ENCODE data around the gene SMYD3. TPM values are rescaled to one million over a fixed set of nuclear protein-coding genes. Genes with fewer than 3 reads are reported as not detected.

The SMYD3 gene
- total RNA-seq, 4 donors from 2014 or later, result 15.6 to 21.1 (median 18.4) TPM

DNA sequence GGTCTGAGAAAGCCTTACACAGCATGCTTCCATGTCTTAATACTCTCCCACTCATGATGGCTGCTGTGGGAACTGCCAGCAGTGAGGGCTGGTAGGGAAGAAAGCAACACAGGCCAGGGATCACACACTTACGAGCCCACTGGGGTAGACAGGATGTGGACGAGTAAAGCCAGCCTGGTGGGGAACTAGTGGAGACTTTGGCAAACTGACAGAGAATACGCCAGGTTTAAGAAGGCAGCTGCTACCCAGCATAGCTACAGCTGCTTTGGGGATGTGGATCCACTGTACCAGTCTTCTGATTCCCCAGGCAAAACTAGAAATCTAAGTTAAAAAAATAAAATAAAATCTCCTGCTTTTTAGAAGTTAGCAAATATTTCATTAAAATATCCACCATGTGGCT, 664.0 kb downstream of the SMYD3 start:
- TF ChIP-seq, protein P1, sequence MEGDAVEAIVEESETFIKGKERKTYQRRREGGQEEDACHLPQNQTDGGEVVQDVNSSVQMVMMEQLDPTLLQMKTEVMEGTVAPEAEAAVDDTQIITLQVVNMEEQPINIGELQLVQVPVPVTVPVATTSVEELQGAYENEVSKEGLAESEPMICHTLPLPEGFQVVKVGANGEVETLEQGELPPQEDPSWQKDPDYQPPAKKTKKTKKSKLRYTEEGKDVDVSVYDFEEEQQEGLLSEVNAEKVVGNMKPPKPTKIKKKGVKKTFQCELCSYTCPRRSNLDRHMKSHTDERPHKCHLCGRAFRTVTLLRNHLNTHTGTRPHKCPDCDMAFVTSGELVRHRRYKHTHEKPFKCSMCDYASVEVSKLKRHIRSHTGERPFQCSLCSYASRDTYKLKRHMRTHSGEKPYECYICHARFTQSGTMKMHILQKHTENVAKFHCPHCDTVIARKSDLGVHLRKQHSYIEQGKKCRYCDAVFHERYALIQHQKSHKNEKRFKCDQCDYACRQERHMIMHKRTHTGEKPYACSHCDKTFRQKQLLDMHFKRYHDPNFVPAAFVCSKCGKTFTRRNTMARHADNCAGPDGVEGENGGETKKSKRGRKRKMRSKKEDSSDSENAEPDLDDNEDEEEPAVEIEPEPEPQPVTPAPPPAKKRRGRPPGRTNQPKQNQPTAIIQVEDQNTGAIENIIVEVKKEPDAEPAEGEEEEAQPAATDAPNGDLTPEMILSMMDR (IDR thresholded peaks at IDR 0.05; ENCODE audit: low read depth), result no peak

DNA sequence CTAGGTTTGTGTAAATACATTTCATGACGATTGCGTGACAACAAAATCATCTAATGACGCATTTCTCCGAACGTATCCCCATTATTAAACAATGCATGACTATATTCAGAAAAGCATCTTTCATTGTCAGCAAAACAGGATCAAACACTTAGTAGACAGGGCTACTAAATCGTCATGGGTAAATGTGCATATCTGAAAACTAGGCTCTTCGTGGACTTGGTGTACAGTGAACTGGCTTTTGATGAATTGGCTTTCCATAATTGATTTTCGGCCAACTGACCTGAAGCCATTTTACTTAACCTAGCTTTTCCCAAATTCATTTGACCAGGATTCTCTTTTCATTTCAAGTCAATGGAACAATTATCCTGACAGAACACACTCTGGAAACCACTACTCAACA, 665.0 kb downstream of the SMYD3 start:
- TF ChIP-seq, protein P1 (IDR thresholded peaks at IDR 0.05; ENCODE audit: low read depth), result no peak

DNA sequence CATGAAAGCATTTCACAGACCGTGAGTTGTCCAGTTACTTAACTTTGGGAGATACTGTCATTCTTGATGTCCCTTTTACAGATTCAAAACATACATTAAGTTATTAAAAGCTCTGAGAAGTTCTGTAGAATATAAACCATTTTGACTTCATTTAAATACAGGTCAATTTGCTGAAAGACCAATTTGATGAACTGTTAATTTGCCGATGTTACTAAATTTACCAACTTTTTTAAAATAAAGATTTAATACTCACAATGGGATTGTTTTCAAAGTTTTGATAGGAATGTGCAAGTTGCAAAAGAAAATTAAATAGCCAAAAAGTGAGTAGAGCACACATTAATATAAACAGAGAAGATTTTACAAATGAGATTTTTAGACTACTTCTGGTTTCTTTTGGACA, 666.1 kb downstream of the SMYD3 start:
- TF ChIP-seq, protein P1 (IDR thresholded peaks at IDR 0.05; ENCODE audit: low read depth), result no peak

DNA sequence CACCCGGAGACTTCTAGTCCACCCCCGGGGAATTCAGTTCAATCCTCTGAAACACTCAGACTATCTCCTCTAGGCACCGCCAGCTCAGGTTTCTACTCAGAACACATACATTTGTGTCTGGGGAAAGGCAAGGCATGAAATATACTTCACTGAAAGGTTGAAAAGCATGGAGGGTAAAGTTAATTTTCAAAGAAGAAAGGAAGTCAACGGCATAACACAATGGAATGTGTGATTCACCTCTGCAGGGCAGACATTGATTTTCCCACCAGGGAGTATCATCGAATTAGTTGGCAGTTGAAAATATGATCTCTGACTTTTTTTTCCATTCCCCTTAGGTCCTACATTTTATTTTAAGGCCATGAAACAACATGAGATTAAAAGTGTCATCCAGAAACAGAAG, 669.4 kb downstream of the SMYD3 start:
- TF ChIP-seq, protein P1 (IDR thresholded peaks at IDR 0.05; ENCODE audit: low read depth), result no peak

DNA sequence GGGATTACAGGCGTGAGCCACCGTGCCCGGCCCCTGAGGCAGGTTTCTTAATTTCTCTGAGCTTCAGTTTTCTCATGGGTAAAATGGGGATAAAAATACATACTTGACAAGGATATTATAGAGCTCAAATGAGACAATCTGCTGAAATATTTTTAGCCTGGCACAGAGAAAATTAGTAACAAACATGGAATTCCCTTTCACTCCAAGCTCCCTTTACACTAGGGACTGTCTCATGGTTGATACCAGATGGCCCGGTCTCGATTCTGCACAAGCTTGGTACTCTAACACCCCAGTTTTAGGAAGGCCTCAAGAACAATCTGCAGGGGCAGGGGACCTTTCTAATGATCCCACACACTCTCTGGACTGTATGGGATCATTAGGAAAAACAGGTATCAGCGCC, 671.7 kb downstream of the SMYD3 start:
- TF ChIP-seq, protein P1 (IDR thresholded peaks at IDR 0.05; ENCODE audit: low read depth), result no peak

DNA sequence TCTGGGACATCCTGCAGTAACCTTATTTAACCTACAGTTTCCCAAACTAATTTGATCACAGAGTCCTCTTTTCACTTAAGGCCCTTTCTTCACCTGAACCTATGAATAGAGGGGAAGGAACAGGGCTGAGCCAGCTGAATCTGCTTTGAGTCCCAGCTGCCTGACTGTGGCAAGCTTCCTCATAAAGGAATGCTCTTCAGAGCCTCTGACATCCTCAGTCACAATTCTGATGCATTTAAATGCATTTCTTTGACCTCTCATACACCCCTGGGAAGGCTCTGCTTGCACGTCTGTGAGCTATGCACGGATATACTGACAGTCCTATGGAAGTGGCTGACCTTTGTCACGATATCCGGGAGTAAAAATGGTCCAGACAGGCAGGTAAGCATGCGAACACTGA, 673.1 kb downstream of the SMYD3 start:
- TF ChIP-seq, protein P1 (IDR thresholded peaks at IDR 0.05; ENCODE audit: low read depth), result no peak

DNA sequence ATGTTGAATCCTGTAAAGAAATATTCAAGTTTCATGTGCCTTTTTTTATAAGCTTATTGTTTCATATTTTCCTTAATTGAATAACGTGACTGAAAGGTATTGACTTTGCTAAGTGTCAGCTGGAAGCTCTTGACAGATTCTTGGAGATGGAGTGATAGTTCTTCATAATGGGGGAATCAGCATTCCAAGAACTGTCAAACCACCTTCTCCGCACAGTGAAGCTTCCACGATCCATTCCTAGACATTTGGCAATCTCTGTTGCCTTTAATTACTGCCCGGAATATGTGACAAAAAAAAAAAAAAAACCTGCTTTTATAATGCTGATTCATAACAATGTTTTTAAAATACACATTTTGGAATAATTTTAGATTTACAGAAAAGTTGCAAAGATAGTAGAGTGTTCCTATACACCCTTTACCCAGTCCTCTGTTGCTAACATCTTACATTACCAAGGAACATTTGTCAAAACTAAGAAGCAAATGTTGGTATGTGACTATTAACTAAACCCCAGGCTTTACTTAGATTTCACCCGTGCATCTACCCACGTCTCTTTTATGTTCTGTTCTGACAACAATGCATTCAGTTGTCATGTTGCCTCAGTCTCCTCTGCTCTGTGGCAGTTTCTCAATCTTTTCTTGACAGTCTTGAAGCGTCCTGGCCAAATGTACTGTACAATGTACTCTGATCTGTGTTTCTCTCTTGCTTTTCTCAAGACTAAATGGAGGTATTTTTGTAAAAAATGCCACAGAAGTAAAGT, 674.1 kb downstream of the SMYD3 start:
- TF ChIP-seq, protein P1 (IDR thresholded peaks at IDR 0.05; ENCODE audit: low read depth), result no peak
